WTC11 (cell line): Measurements from ENCODE around the gene TRPC1. TPM values are rescaled to one million over a fixed set of nuclear protein-coding genes. Genes with fewer than 3 reads are reported as not detected.

Source experiments
- ATAC-seq: fragments of 200-7000 bp; cut with Tn5 transposase; 2 replicates; pipeline ENCODE4 v1.10.0; 2021; ENCODE audit warnings: mild to moderate bottlenecking, moderate library complexity
- CTCF ChIA-PET: fragments of 300-600 bp; sonication (Branson Sonifier 250); formaldehyde crosslinking; loops from one replicate; lab custom pipeline; 2021; ENCODE audit warnings: antibody characterized with exemption; lab: Charles Lee
- POLR2A ChIA-PET: fragments of 350-600 bp; sonication (Branson Sonifier 250); formaldehyde crosslinking; loops from one replicate; lab custom pipeline; 2021; ENCODE audit warnings: antibody characterized with exemption; lab: Charles Lee
- DNase-seq: peaks from one replicate; pipeline ENCODE4 v3.0.0; 2021; ENCODE audit warnings: low spot score
- H3K27ac Mint-ChIP-seq: 2 replicates; pipeline ENCODE4 v1.8.0; 2021; ENCODE audit warnings: mixed read lengths
- H3K27me3 Mint-ChIP-seq: 2 replicates; pipeline ENCODE4 v1.8.0; 2021; ENCODE audit warnings: low read depth, mild to moderate bottlenecking, moderate library complexity, mixed read lengths
- H3K36me3 Mint-ChIP-seq: 2 replicates; pipeline ENCODE4 v1.8.0; 2021; ENCODE audit warnings: mixed read lengths
- H3K4me1 Mint-ChIP-seq: 2 replicates; pipeline ENCODE4 v1.8.0; 2022; ENCODE audit warnings: mixed read lengths
- H3K4me3 Mint-ChIP-seq: 2 replicates; pipeline ENCODE4 v1.8.0; 2021; ENCODE audit warnings: mild to moderate bottlenecking, moderate library complexity, mixed read lengths
- H3K9me3 Mint-ChIP-seq: 2 replicates; pipeline ENCODE4 v1.8.0; 2021; ENCODE audit warnings: mixed read lengths
- AR ChIP-seq: fragments of 250-450 bp; sonication (Bioruptor Pico); IDR thresholded peaks from 2 replicates; pipeline ENCODE4 v1.9.0; 2021; ENCODE audit warnings: mild to moderate bottlenecking
- ATF2 ChIP-seq: sonication (generic); formaldehyde crosslinking; IDR thresholded peaks from 2 replicates; pipeline ENCODE4 v1.8.1; 2022; ENCODE audit warnings: low read depth, missing genetic modification reagents, borderline replicate concordance
- CREB1 ChIP-seq: sonication (generic); formaldehyde crosslinking; IDR thresholded peaks from 2 replicates; pipeline ENCODE4 v1.8.0; 2023; ENCODE audit warnings: mild to moderate bottlenecking, missing genetic modification reagents
- ELF4 ChIP-seq: sonication (generic); formaldehyde crosslinking; IDR thresholded peaks from 2 replicates; pipeline ENCODE4 v1.8.1; 2022; ENCODE audit warnings: low read depth, mild to moderate bottlenecking, moderate library complexity, missing genetic modification reagents
- ETV6 ChIP-seq: sonication (generic); formaldehyde crosslinking; IDR thresholded peaks from 2 replicates; pipeline ENCODE4 v1.8.1; 2022; ENCODE audit warnings: mild to moderate bottlenecking, missing genetic modification reagents
- GABPB1 ChIP-seq: sonication (generic); formaldehyde crosslinking; IDR thresholded peaks from 2 replicates; pipeline ENCODE4 v1.8.1; 2023; ENCODE audit warnings: mild to moderate bottlenecking, missing genetic modification reagents
- MYBL2 ChIP-seq: sonication (generic); formaldehyde crosslinking; IDR thresholded peaks from 2 replicates; pipeline ENCODE4 v1.8.1; 2023; ENCODE audit warnings: mild to moderate bottlenecking, moderate library complexity, missing genetic modification reagents
- NFE2L1 ChIP-seq: sonication (generic); formaldehyde crosslinking; IDR thresholded peaks from 2 replicates; pipeline ENCODE4 v1.8.1; 2023; ENCODE audit warnings: missing genetic modification reagents
- NR2C2 ChIP-seq: sonication (generic); formaldehyde crosslinking; IDR thresholded peaks from 2 replicates; pipeline ENCODE4 v1.8.0; 2022; ENCODE audit warnings: mild to moderate bottlenecking, missing genetic modification reagents
- SMAD3 ChIP-seq: sonication (generic); formaldehyde crosslinking; IDR thresholded peaks from 2 replicates; pipeline ENCODE4 v1.8.0; 2022; ENCODE audit warnings: missing genetic modification reagents, mild to moderate bottlenecking, borderline replicate concordance
- TP53 ChIP-seq: sonication (generic); formaldehyde crosslinking; IDR thresholded peaks from 2 replicates; pipeline ENCODE4 v1.8.1; 2023; ENCODE audit warnings: mild to moderate bottlenecking, missing genetic modification reagents
- ZNF396 ChIP-seq: fragments of 250-450 bp; sonication (Bioruptor Pico); IDR thresholded peaks from 2 replicates; pipeline ENCODE4 v1.8.0; 2021; ENCODE audit warnings: mild to moderate bottlenecking, moderate library complexity, borderline replicate concordance
- ZSCAN18 ChIP-seq: fragments of 250-450 bp; sonication (Bioruptor Pico); IDR thresholded peaks from 2 replicates; pipeline ENCODE4 v2.1.2; 2022; ENCODE audit warnings: mild to moderate bottlenecking, moderate library complexity
- total RNA-seq: library from RNA; stranded (reverse); gene quantifications from 3 replicates; pipeline ENCODE4 v1.2.3, GENCODE V29; 2021
- TF ChIP-seq, protein P1 (sequence below): sonication (generic); formaldehyde crosslinking; IDR thresholded peaks from 2 replicates; pipeline ENCODE4 v1.8.1; 2022; ENCODE audit warnings: missing genetic modification reagents, borderline replicate concordance
- TF ChIP-seq, protein P2 (sequence below): sonication (generic); formaldehyde crosslinking; IDR thresholded peaks from 2 replicates; pipeline ENCODE4 v1.8.1; 2023; ENCODE audit warnings: mild to moderate bottlenecking, missing genetic modification reagents
- TF ChIP-seq, protein P3 (sequence below): sonication (generic); formaldehyde crosslinking; IDR thresholded peaks from 2 replicates; pipeline ENCODE4 v1.8.1; 2023; ENCODE audit warnings: mild to moderate bottlenecking, missing genetic modification reagents, borderline replicate concordance
- TF ChIP-seq, protein P4 (sequence below): sonication (generic); formaldehyde crosslinking; IDR thresholded peaks from 2 replicates; pipeline ENCODE4 v1.8.1; 2023; ENCODE audit warnings: mild to moderate bottlenecking, moderate library complexity, missing genetic modification reagents

Gene TRPC1
- total RNA-seq, 1 experiment from 2014 or later = 13.8 TPM

- TF ChIP-seq GABPB1 (CRISPR knock-in tag) = no peak
- TF ChIP-seq, protein P1, sequence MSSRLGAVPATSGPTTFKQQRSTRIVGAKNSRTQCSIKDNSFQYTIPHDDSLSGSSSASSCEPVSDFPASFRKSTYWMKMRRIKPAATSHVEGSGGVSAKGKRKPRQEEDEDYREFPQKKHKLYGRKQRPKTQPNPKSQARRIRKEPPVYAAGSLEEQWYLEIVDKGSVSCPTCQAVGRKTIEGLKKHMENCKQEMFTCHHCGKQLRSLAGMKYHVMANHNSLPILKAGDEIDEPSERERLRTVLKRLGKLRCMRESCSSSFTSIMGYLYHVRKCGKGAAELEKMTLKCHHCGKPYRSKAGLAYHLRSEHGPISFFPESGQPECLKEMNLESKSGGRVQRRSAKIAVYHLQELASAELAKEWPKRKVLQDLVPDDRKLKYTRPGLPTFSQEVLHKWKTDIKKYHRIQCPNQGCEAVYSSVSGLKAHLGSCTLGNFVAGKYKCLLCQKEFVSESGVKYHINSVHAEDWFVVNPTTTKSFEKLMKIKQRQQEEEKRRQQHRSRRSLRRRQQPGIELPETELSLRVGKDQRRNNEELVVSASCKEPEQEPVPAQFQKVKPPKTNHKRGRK (CRISPR knock-in tag) = no peak
- TF ChIP-seq ZNF396 (CRISPR knock-in tag) = no peak
- no peak for TF ChIP-seq NFE2L1 (CRISPR knock-in tag)
- TF ChIP-seq MYBL2 (CRISPR knock-in tag) = no peak
- TF ChIP-seq ELF4 = no peak
- ChIA-PET CTCF (interaction anchor here (1.5 kb wide), 2 partner anchors 19 to 166 kb away, joined by 4 to 6 read pairs; no protein-coding TSS in a partner anchor), POLR2A (no interaction called here)
- Mint-ChIP-seq H3K4me3 (no peak overlapping the region), H3K27ac (no peak overlapping the region), H3K36me3 (no peaks in the 10 kb centered on the region), H3K4me1 (no peaks in the 10 kb centered on the region), H3K27me3 (no peaks in the 10 kb centered on the region), H3K9me3 (no peaks in the 10 kb centered on the region)
- ATAC-seq (no peak), DNase-seq (no peak)
Measured at GRCh38 chr3:142809259-142809658, 85.4 kb downstream of the TRPC1 start.

- no peaks in the 10 kb centered on the region for H3K9me3 Mint-ChIP-seq
- H3K27ac Mint-ChIP-seq = no peak overlapping the region
- POLR2A ChIA-PET = no interaction called here
- no peak for ATAC-seq
- no peak for DNase-seq
- no peaks in the 10 kb centered on the region; the same call in 1 of the 2 replicates for H3K27me3 Mint-ChIP-seq
- CTCF ChIA-PET = no interaction called here
- no peak for TF ChIP-seq NR2C2 (CRISPR knock-in tag)
- no peak for TF ChIP-seq TP53
- no peak for TF ChIP-seq ETV6 (CRISPR knock-in tag)
- no peak for TF ChIP-seq ZSCAN18 (CRISPR knock-in tag)
- no peaks in the 10 kb centered on the region for H3K4me1 Mint-ChIP-seq
- H3K4me3 Mint-ChIP-seq = no peak overlapping the region
- H3K36me3 Mint-ChIP-seq = no peaks in the 10 kb centered on the region
Measured at GRCh38 chr3:142815803-142816202, 92.0 kb downstream of the TRPC1 start.

DNA sequence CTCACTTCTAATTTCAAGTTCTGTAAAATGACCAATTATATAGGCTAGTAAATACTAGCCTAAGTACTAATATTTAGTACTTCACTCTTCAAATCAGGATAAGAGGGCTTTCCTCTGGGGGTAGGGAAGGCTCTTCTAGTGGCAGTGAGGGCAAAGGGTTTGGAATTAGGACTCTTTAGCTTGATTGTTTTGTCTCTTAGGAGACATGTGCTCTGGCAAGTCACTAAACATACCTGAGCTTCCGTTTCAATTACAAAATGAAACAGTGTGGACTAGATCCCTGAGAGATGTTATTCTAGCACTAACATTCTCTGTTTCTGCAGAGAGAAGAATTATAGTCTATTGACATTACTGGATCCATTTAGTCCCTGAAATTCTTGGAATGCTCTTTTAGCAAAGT, 93.5 kb downstream of the TRPC1 start:
- Mint-ChIP-seq H3K4me1 (no peaks in the 10 kb centered on the region), H3K36me3 (no peaks in the 10 kb centered on the region), H3K27me3 (no peaks in the 10 kb centered on the region; the same call in 1 of the 2 replicates), H3K27ac (no peak overlapping the region), H3K9me3 (no peaks in the 10 kb centered on the region), H3K4me3 (no peak overlapping the region)
- DNase-seq (no peak), ATAC-seq (no peak)
- CTCF ChIA-PET = interaction anchor here (0.8 to 1.4 kb wide), 2 partner anchors 12 to 230 kb away, joined by 3 to 10 read pairs; no protein-coding TSS in a partner anchor
- POLR2A ChIA-PET = no interaction called here
- TF ChIP-seq ATF2 (CRISPR knock-in tag) (no peak), AR (CRISPR knock-in tag) (no peak), SMAD3 (CRISPR knock-in tag) (no peak), CREB1 (CRISPR knock-in tag) (no peak)
- TF ChIP-seq, protein P2, sequence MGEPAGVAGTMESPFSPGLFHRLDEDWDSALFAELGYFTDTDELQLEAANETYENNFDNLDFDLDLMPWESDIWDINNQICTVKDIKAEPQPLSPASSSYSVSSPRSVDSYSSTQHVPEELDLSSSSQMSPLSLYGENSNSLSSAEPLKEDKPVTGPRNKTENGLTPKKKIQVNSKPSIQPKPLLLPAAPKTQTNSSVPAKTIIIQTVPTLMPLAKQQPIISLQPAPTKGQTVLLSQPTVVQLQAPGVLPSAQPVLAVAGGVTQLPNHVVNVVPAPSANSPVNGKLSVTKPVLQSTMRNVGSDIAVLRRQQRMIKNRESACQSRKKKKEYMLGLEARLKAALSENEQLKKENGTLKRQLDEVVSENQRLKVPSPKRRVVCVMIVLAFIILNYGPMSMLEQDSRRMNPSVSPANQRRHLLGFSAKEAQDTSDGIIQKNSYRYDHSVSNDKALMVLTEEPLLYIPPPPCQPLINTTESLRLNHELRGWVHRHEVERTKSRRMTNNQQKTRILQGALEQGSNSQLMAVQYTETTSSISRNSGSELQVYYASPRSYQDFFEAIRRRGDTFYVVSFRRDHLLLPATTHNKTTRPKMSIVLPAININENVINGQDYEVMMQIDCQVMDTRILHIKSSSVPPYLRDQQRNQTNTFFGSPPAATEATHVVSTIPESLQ (CRISPR knock-in tag) = no peak
- TF ChIP-seq, protein P3, sequence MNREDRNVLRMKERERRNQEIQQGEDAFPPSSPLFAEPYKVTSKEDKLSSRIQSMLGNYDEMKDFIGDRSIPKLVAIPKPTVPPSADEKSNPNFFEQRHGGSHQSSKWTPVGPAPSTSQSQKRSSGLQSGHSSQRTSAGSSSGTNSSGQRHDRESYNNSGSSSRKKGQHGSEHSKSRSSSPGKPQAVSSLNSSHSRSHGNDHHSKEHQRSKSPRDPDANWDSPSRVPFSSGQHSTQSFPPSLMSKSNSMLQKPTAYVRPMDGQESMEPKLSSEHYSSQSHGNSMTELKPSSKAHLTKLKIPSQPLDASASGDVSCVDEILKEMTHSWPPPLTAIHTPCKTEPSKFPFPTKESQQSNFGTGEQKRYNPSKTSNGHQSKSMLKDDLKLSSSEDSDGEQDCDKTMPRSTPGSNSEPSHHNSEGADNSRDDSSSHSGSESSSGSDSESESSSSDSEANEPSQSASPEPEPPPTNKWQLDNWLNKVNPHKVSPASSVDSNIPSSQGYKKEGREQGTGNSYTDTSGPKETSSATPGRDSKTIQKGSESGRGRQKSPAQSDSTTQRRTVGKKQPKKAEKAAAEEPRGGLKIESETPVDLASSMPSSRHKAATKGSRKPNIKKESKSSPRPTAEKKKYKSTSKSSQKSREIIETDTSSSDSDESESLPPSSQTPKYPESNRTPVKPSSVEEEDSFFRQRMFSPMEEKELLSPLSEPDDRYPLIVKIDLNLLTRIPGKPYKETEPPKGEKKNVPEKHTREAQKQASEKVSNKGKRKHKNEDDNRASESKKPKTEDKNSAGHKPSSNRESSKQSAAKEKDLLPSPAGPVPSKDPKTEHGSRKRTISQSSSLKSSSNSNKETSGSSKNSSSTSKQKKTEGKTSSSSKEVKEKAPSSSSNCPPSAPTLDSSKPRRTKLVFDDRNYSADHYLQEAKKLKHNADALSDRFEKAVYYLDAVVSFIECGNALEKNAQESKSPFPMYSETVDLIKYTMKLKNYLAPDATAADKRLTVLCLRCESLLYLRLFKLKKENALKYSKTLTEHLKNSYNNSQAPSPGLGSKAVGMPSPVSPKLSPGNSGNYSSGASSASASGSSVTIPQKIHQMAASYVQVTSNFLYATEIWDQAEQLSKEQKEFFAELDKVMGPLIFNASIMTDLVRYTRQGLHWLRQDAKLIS (CRISPR knock-in tag) = no peak
- TF ChIP-seq, protein P4, sequence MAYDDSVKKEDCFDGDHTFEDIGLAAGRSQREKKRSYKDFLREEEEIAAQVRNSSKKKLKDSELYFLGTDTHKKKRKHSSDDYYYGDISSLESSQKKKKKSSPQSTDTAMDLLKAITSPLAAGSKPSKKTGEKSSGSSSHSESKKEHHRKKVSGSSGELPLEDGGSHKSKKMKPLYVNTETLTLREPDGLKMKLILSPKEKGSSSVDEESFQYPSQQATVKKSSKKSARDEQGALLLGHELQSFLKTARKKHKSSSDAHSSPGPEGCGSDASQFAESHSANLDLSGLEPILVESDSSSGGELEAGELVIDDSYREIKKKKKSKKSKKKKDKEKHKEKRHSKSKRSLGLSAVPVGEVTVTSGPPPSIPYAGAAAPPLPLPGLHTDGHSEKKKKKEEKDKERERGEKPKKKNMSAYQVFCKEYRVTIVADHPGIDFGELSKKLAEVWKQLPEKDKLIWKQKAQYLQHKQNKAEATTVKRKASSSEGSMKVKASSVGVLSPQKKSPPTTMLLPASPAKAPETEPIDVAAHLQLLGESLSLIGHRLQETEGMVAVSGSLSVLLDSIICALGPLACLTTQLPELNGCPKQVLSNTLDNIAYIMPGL (CRISPR knock-in tag) = no peak
